MM.1S (cell line): ENCODE data around the gene POLR2H.

Experiments
- DNase-seq: peaks from one replicate; pipeline ENCODE4 v3.0.0-alpha.2; 2015
- H2AFZ ChIP-seq: fragments of 300-600 bp; sonication (generic); 2 replicates; pipeline ENCODE4 v1.6.0; 2016; ENCODE audit warnings: antibody characterized with exemption, low read length
- H3F3A ChIP-seq: fragments of 300-600 bp; sonication (generic); 2 replicates; pipeline ENCODE4 v1.6.1; 2016; ENCODE audit warnings: mild to moderate bottlenecking, antibody characterized with exemption, low read length, moderate library complexity, mixed read lengths; ENCODE audit not compliant: insufficient read depth
- H3K27ac ChIP-seq: fragments of 300-600 bp; sonication (generic); 2 replicates; pipeline ENCODE4 v1.5.1; 2016; ENCODE audit warnings: mild to moderate bottlenecking, low read length
- H3K27me3 ChIP-seq: fragments of 300-600 bp; sonication (generic); replicated peaks from 2 replicates; pipeline ENCODE4 v1.6.0; 2016; ENCODE audit warnings: low read length; ENCODE audit not compliant: insufficient read depth
- H3K36me3 ChIP-seq: fragments of 300-600 bp; sonication (generic); replicated peaks from 2 replicates; pipeline ENCODE4 v1.6.1; 2016; ENCODE audit warnings: mild to moderate bottlenecking, low read length, mixed read lengths; ENCODE audit not compliant: insufficient read depth
- H3K4me1 ChIP-seq: fragments of 300-600 bp; sonication (generic); 2 replicates; pipeline ENCODE4 v1.6.1; 2016; ENCODE audit warnings: low read length, mixed read lengths
- H3K4me2 ChIP-seq: fragments of 300-600 bp; sonication (generic); 2 replicates; pipeline ENCODE4 v1.6.0; 2016; ENCODE audit warnings: low read depth, low read length
- H3K4me3 ChIP-seq: fragments of 300-600 bp; sonication (generic); 2 replicates; pipeline ENCODE4 v1.5.1; 2016; ENCODE audit warnings: low read length, mixed read lengths
- H3K79me2 ChIP-seq: fragments of 300-600 bp; sonication (generic); 2 replicates; pipeline ENCODE4 v1.6.1; 2016; ENCODE audit warnings: mixed run types, low read length, mixed read lengths
- H3K9ac ChIP-seq: fragments of 300-600 bp; sonication (generic); 2 replicates; pipeline ENCODE4 v1.6.1; 2016; ENCODE audit warnings: low read length, mixed read lengths
- H3K9me2 ChIP-seq: fragments of 300-600 bp; sonication (generic); replicated peaks from 2 replicates; pipeline ENCODE4 v1.6.1; 2016; ENCODE audit warnings: mild to moderate bottlenecking, low read length, mixed read lengths; ENCODE audit not compliant: insufficient read depth
- H3K9me3 ChIP-seq: fragments of 300-600 bp; sonication (generic); replicated peaks from 2 replicates; pipeline ENCODE4 v1.6.1; 2016; ENCODE audit warnings: mild to moderate bottlenecking, low read length, mixed read lengths; ENCODE audit not compliant: insufficient read depth
- H4K20me1 ChIP-seq: fragments of 300-600 bp; sonication (generic); 2 replicates; pipeline ENCODE4 v1.6.1; 2016; ENCODE audit warnings: mild to moderate bottlenecking, low read length, moderate library complexity, mixed read lengths; ENCODE audit not compliant: insufficient read depth
- EZH2 ChIP-seq: fragments of 300-600 bp; sonication (generic); optimal IDR thresholded peaks from 2 replicates; pipeline ENCODE3; 2017; ENCODE audit warnings: low read depth, mild to moderate bottlenecking, antibody characterized with exemption, low read length, mixed read lengths
- EZH2phosphoT487 ChIP-seq: fragments of 300-600 bp; sonication (generic); IDR thresholded peaks from 2 replicates; pipeline ENCODE4 v1.6.1; 2018; ENCODE audit warnings: antibody characterized with exemption, low read length
- TF ChIP-seq, protein P1 (sequence below): fragments of 300-600 bp; sonication (generic); IDR thresholded peaks from 2 replicates; pipeline ENCODE4 v1.5.1; 2016; ENCODE audit warnings: antibody characterized with exemption, low read length, mixed read lengths

POLR2H gene

DNA sequence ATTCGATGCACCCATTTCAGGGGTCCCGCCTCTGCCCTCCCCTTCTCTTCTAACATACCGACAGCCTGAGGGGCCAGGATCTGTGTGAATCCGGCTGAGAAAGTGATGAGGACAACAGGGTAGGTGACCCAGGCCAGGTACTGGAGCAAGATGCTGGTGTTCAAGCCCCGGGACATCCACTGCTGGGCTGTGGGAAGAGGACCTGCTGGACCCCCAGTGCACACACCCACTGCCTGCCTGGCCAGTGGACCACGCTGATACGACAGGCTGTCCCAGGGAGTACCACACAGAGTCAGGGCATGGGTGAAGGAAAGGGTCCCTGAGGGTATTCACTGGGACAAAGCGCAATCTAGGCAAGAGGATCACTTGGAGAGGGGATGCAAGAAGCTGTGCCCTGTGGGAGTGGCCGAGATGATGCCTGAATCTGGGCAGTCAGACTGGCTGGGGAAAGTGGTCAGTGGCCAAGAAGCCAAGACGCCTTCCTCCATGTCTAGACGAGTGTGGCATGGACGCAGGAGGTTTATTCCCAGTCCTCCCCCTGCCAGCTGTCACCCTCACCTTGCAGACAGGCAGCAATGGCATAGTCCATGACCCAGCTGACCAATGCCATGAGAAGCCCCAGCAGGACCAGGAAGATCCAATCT is 3.3 kb upstream of the POLR2H start:
- no peak overlapping the region for H3K9ac ChIP-seq
- H3K36me3 ChIP-seq, result no peaks in the 10 kb centered on the region
- no peaks in the 10 kb centered on the region for H3K4me1 ChIP-seq
- no peaks in the 10 kb centered on the region for H4K20me1 ChIP-seq
- H3K4me2 ChIP-seq, result no peak overlapping the region
- no peaks in the 10 kb centered on the region for H3K9me2 ChIP-seq
- no peaks in the 10 kb centered on the region for H3K9me3 ChIP-seq
- H2AFZ ChIP-seq, result no peak overlapping the region
- H3K79me2 ChIP-seq, result peaks cover 5% of the 10 kb centered on the region
- H3K4me3 ChIP-seq, result no peak overlapping the region
- TF ChIP-seq EZH2 (no peak), EZH2phosphoT487 (no peak)
- TF ChIP-seq, protein P1, sequence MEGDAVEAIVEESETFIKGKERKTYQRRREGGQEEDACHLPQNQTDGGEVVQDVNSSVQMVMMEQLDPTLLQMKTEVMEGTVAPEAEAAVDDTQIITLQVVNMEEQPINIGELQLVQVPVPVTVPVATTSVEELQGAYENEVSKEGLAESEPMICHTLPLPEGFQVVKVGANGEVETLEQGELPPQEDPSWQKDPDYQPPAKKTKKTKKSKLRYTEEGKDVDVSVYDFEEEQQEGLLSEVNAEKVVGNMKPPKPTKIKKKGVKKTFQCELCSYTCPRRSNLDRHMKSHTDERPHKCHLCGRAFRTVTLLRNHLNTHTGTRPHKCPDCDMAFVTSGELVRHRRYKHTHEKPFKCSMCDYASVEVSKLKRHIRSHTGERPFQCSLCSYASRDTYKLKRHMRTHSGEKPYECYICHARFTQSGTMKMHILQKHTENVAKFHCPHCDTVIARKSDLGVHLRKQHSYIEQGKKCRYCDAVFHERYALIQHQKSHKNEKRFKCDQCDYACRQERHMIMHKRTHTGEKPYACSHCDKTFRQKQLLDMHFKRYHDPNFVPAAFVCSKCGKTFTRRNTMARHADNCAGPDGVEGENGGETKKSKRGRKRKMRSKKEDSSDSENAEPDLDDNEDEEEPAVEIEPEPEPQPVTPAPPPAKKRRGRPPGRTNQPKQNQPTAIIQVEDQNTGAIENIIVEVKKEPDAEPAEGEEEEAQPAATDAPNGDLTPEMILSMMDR, result no peak
- no peak for DNase-seq
- no peaks in the 10 kb centered on the region for H3K27me3 ChIP-seq
- peaks cover 14% of the 10 kb centered on the region for H3F3A ChIP-seq
- no peak overlapping the region for H3K27ac ChIP-seq

DNA sequence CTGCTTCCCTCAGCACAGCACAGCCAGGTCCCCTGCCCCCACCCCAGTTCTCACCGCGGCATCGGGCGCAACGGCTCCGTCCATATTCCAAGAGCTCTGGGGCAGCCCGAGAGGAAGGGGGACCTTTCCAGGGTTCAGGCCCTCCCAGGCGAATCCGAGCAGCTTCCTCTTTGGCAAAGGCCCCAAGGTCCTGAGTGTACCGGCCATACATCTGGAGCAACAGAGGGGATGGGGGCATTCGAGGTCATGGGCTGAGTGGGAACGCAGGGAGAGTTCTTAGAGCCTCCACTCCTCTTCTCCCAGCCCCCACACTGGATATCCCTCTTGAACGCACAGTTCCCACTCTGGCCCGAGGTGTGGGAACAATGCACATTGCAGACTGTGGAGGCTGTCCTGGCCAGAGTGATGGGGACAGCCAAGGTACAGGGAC is 2.6 kb upstream of the POLR2H start:
- H3K79me2 ChIP-seq, result peaks cover 12% of the 10 kb centered on the region
- no peaks in the 10 kb centered on the region for H3K36me3 ChIP-seq
- H3K4me1 ChIP-seq, result no peaks in the 10 kb centered on the region
- no peak overlapping the region for H3K4me2 ChIP-seq
- no peaks in the 10 kb centered on the region for H3K27me3 ChIP-seq
- DNase-seq, result no peak
- no peak overlapping the region for H3K4me3 ChIP-seq
- no peaks in the 10 kb centered on the region for H4K20me1 ChIP-seq
- H3F3A ChIP-seq, result peaks cover 14% of the 10 kb centered on the region
- no peak overlapping the region for H3K27ac ChIP-seq
- no peak overlapping the region for H3K9ac ChIP-seq
- H3K9me2 ChIP-seq, result no peaks in the 10 kb centered on the region
- H3K9me3 ChIP-seq, result no peaks in the 10 kb centered on the region
- no peak overlapping the region for H2AFZ ChIP-seq
- TF ChIP-seq EZH2 (no peak), EZH2phosphoT487 (no peak)
- TF ChIP-seq, protein P1, result no peak

DNA sequence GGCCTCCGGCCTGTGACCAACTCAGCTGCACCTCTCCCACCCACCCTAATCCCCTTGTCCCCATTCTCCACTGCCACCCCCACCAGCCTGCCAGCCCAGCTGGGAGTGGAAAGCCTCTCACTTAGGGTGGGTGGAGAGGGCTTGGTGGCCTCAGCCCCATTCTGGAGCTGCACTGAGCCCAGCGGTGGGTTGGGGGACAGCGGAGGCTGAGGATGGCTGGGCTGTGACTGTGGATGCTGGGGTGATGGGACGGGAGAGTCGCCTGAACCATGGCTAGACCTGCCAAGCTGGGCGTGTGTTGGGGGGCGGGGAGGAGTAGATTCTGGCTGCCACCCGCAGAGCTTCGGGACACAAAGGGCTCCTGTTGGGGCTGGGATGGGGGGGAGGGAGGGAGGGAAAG is 1.9 kb upstream of the POLR2H start:
- H3K79me2 ChIP-seq, result peaks cover 19% of the 10 kb centered on the region
- H3K9me2 ChIP-seq, result no peaks in the 10 kb centered on the region
- H3K27ac ChIP-seq, result no peak overlapping the region
- H3K27me3 ChIP-seq, result no peaks in the 10 kb centered on the region
- no peak overlapping the region for H3K4me3 ChIP-seq
- no peak overlapping the region for H2AFZ ChIP-seq
- TF ChIP-seq, protein P1, result no peak
- no peak for TF ChIP-seq EZH2
- TF ChIP-seq EZH2phosphoT487, result no peak
- H3K4me2 ChIP-seq, result no peak overlapping the region
- peaks cover 17% of the 10 kb centered on the region for H3F3A ChIP-seq
- H3K36me3 ChIP-seq, result no peaks in the 10 kb centered on the region
- H3K9ac ChIP-seq, result no peak overlapping the region
- H3K4me1 ChIP-seq, result 0 out of 2 replicates have a peak, but pooled peaks cover 3% of the 10 kb centered on the region
- no peaks in the 10 kb centered on the region for H3K9me3 ChIP-seq
- no peak for DNase-seq
- no peaks in the 10 kb centered on the region for H4K20me1 ChIP-seq
